Activated T-cell treated with anti-CD3 and anti-CD28 coated beads for 1 hour (primary cell): ENCODE results near the gene SHROOM3.

Experiments
- DNase-seq: peaks from one replicate; pipeline ENCODE4 v3.0.0-alpha.2; 2020; ENCODE audit warnings: low read depth

The SHROOM3 gene

DNA sequence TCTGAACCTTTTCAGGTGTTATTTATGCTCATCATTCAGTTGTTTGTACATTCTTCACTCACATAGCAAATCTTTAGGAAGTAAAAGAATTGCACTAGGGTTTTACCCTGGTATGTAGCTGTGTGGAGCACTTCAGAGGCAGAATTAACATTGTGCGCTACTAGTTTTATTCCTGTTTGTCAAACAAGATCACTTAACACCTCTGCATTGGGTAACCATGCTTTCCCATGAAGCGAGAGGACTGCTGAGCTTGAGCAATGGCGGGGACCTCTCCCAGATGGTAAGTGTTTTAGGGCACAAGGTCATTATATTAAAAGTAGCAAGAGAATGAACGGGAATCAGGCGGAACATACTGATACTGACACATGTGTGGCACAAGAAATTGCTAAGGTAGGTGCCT is 59.2 kb downstream of the SHROOM3 start:
- no peak for DNase-seq

DNA sequence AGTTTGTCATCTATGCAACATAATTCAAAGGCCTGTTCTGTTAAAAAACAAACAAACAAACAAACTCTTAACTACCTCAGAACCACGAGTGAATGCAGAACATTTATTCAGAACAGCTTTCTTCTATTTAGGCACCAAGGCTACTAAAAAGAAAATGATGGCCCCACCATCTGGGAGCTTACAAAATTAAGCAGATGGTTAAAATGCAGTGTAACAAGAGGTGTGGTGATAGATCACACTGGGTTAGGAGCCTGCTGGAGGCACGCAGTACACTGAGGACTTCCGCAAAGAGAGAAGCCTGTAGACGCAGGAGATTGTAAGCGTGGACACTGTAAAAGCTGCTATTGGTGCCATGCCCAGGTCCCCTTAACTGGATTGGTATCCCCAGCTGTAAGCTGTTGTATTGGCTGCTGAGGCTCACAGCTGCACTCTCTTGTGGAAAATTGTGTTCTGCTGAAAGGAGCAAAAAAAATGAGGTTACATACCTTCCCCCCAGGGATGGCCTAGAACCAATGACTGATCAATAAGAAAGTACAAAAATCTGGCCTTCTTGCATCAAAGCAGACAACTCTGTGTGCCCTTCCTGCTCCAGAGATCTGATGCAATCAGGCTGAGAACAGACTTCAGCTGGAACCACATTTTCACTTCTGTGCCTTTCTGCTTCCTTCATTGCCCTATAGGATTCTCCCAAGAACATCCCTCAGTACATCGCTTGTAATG is 60.0 kb downstream of the SHROOM3 start:
- DNase-seq, result no peak

DNA sequence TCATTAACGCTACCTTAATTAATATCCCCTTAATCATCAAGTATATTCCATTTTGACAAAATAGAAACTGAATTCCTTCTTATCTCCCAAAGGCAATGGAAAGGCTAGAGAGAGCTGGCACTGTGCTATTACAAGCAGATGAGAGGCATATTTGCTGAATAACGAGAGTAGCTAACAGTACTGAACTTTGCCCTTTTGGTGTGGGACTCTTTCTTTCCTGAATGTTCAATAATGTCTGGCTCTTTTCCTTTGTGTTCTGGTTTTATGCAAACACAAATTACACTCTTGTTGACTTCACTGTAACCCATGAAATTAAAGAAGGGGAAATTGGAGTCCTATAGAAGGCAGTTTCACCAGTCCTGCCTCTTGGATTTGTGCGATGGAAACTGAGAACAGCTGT is 63.5 kb downstream of the SHROOM3 start:
- DNase-seq, result no peak

DNA sequence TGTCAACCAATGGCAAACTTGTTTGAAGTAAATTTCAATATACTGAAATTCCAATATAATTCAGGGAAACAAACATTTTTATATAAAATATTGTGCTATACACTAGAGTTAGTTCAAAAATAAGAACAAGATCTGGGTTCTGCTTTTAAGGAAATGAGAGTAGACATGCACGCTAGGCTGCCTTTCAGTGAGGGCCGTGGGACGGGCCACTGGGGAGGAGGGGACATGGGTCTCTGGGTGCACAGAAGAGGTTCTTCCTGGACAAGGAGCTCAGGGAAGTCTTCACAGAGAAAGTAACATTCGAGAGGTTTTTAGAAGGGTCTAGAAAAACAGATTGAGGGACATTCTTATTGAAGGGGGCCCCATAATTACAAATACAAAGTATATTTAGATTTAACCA is 64.4 kb downstream of the SHROOM3 start:
- DNase-seq, result no peak

DNA sequence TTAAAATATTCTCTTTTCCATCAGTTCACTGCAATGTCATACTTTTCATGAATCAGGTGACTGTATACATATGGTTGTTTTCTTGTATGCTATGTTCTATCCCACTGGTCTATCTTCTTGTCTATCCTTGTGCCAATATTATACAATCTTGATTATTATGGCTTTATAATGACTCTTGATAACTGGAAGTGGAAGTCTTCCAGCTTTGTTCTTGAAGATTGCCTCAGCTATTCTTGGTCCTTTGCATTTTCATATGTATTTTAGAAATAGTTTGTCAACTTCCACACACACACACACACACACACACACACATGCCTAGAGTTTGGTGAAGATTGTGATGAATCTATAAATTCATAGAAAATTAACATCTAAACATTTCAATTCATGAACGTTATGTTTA is 67.9 kb downstream of the SHROOM3 start:
- no peak for DNase-seq

DNA sequence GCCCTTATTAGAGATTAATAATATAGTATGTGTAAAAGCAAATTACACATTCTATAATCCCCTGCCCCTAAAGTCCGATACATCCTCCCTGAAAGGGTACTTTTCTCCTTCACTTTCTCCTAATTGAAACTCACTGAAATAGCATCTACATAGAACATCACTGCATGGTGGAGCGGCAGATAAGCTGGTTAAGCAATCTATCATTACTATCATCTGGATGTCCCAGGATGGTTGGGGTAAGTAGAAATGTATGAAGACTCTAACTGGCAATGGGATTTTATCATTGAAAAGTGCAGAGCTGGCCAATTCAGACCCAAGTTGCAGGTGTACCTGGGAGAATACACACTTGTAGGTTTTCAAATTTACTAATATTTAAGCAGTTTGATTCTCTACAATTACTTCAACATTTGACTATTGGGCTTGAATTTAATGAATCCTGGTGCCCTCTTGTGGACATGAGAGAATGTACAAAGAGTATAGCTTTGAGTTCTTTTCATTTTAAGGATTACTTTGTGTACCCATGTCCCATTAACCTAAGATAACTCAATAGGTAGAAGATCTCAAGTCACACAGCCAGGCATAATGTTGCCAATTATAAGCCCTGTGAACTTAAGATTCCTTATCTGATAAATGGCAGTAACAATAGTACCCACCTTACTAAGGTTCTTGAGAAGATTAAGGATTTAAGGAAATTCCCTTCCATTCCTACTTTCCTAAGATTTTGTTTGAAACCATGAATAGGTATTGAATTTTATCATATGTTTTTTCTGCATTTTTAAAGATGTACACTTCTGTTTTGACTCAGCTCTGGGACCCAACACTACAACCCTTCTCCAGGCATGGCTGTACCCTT is 69.8 kb downstream of the SHROOM3 start:
- DNase-seq, result no peak

DNA sequence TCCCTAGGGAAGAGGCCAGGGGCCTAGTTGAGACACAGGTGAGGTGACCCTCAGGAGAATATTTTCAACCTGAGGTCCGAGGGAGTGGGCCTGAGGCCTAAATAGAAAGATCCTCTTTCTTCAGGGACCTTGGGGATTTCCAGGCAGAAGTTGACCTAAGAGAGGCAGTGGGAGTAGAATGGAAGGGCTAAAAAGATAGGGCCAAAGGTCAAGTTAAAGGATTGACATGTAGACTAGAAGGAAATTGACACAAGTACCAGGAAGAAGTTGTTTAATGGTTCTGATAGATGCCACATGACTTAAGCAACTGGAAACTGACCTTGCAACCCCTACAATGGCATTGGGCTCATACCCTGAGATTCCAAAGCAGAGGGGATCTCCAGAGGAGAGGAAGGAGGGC is 76.9 kb downstream of the SHROOM3 start:
- DNase-seq, result no peak

DNA sequence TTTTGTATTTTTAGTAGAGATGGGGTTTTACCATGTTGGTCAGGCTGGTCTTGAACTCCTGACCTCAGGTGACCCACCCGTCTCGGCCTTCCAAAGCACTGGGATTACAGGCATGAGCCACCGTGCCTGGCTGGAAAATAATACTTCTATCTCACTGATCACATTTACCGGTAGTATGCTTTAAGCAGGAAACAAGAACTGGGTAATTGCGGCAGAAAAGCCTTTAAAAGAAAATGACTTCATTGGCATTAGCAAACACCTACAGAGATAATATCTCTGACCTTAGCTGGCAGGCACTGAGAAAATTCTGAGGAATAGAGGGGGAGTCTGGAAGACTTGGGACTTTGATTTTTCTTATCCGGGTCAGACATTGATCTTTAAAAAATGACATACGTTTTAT is 78.5 kb downstream of the SHROOM3 start:
- DNase-seq, result no peak

DNA sequence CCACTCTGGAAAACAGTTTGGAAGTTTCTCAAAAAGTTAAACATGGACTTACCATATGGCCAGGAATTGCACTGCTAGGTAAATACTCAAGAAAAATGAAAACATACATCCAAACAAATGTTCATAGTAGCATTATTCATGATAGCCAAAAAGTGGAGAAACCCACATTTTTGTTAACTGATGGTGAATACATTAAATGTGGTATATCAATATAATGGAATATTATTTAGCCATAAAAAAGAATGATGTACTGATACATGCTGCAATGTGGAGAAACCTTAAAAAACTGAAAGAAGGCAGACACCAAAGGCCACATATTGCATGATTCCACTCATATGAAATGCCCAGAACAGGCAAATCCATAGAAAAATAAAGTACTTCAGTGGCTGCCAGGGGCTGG is 79.1 kb downstream of the SHROOM3 start:
- no peak for DNase-seq

DNA sequence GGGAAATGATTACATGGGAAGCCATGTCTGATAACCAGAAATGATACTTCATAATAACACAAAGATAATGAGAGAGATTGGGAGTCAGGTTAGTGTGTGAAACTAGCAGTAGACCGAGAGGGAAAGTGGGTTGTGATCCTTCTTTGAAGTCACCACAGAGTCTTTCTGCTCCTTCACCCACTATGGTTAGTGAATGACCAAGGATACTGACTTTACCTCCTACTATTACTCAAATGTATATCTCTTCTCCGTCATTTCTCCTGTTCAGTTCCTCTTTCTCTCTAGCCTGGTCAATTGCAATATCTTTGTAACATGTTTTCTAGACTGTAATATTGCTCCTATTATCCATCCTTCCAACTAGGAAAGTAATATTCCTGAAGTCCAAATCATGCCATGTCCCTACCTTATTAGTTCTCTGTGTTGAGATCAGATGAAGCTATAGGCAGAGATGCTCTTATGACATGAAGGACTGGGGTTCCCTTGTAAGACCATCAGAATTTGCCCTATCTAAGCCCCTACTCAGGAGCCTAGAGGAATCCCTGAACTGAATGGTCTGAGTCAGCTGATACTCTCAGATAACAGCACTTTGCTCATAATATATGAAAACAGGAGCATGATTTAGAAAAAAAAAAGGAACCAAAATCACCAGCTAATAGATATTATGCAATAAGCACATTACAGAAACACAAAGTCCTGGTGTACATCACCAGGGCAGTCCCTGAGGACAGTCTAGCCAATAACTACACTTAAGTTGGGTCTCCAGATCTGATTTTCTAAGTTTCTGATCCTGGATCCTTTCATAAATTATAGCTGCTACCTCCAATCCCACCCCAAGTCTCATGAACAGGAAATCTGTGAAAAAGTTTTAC is 81.2 kb downstream of the SHROOM3 start:
- no peak for DNase-seq

DNA sequence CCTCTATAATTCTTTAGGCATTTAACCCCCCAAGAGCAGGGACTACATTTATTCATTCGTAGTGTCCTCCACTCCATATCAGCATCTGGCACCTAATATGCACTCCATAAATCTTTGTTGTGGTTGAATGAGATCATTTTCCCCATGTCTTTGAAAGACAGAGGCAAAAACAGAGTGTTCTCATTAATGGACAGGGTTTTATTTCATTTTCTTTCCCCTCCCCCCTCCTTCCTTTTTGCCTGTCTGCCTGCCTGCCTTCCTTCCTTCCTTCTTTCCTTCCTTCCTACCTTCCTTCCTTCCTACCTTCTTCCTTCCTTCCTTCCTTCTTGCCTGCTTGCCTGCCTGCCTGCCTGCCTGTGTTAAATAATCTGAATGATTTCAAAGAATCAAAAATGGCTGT is 83.2 kb downstream of the SHROOM3 start:
- DNase-seq, result no peak

DNA sequence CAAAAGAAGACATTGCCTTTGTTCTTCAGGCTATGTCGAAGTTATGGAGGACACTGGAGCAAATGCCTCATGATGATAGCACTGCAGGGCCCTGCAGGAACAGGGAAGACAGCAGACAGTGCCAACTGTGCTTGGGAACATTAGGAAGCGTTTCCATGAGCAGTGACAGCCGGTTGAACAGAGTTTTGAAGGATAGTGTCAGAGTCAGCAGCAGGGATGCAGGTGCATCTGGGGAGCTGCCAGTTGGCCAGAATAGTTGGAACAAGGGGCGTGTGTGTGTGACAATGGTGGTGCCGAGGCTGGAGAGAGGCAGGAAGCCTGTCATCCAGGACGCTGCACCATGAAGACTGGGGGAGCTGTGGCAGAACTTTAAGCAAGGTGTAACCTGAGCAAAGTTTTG is 88.6 kb downstream of the SHROOM3 start:
- DNase-seq, result no peak

DNA sequence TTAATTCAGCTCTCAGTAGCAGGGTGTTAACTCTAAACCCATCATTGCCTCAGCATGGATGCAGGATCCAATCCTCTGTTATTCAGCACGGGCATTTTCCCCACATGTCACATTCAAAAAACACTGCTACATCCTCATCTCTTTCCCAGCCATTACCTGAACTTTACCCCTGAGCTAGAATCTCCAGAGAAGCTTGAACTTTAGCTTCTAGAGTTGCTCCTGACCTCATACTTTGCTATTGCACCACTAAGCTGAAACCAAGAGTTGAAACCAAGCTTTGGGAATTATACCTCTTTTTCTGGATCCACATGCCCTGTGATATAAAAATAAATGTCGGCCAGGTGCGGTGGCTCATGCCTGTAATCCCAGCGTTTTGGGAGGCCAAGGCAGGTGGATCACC is 90.7 kb downstream of the SHROOM3 start:
- DNase-seq, result no peak

DNA sequence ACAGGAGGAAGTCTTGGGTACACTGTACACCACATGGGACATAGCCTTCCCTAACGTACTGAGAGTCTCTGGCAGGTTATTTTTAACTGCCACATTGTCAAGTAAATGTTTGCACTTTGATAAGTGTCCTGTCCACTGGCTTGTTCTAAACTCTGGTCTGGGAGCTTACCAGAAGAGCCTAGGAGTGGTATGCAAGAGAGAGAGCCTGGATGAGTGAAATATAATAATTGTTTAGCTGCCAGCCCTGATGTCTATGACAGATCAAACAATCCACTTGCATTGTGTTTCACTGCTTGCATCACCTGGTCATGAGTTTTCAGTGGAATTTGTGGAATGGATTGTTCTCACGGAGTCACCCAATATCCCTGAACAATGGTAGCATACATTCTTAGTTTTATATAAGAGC is 91.6 kb downstream of the SHROOM3 start:
- DNase-seq, result no peak

DNA sequence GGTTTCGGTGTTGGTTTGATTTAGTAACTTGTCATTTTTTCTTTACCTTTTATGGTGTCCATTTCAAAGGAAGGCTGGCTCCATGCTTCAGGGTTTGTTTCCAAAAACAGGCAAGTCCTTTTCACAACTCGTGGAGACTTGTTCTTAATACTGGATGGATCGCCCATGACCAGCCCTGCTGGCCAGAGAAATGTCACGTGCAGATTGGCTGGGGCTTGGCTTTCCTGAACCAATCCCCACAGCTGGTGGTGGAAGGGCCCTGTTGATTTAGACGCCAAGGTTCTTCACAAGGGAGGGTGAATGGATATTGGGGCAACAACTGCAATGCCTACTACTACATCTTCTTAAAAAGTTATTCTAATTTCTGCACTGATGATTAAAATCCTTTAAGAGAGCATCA is 92.6 kb downstream of the SHROOM3 start:
- no peak for DNase-seq

DNA sequence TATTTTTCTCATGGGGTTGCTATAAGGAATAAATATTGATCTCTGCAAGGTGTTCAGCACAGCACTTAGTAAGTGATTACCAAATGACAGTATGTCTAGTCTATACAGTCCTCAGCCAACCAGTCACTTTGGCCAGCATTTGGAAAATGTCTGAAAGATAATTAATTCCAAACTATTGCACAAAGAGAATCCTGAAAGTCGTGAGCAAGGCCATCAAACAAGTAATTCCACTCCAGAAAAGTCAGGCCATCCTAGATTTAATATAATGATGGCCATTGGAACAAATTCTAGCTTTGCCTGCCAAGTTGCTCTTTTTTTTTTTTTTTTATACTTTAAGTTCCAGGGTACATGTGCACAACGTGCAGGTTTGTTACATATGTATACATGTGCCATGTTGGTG is 96.6 kb downstream of the SHROOM3 start:
- no peak for DNase-seq

DNA sequence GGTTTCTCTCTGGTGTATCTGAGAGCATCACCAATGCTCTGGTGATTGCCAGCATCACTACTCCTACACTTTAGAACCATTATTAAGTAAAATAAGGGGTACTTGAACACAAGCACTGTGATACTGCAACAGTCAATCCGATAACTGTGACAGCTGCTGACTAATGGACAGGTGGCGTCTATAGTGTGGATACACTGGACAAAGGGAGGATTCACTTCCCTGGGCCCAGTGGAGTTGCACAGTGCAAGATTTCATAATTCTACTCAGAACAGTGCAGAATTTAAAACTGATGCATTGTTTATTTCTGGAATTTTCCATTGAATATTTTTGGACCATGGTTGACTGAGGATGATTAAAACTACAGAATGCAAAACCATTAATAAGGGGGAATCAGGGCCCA is 97.8 kb downstream of the SHROOM3 start:
- no peak for DNase-seq

DNA sequence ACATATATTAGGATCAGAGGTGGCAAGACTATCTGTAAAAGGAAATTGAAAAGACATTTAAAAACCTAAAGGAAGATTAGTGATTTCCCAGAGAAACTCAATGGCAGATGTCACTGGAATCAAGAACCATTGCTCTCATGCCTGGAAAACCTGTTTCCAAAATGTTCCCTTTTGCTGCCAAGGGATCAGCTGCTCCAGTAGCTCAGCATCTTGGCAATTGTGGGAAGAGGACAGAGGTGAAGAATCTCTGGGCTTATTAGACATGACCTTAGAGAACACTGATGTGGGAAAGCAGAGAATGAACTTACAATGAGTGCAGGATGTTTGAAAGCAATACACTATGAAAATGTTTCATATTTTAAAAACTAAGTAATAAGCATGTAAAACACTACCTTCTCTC is 98.3 kb downstream of the SHROOM3 start:
- DNase-seq, result no peak

DNA sequence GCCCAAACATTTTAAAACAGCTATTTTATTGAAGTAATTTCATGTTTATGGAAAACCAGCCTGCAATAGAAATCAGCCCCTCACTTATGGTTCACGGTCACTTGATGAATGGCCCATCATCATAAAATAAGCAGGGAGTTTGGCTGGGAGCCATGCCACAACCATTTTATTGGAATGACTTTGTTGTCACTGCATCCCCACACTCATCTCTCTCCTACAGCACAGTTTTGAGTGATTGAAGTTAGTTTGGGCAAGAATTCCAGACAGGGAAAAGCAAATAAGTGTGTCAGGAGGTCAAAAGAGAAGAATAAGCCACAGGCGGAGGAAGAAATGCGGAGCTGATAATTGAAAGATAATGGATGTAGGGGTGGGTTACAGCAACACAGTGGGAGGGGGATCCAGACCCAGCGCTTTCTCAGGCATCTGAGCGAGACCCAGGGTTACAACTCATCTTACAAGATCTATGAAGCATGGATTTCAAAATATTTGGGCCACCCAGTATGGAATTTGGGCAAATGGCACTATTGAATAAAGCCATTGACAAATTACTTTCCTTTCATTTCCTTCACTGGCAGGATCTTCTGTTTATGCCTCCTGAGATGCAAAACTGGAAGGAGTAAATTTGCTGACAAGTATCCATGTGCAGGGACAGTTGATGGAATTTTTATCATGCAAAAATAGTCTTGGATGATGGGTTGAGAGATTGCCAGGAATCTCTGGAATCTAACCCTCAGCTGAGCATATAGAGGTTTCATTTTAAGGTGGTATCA is 100.8 kb downstream of the SHROOM3 start:
- DNase-seq, result no peak

DNA sequence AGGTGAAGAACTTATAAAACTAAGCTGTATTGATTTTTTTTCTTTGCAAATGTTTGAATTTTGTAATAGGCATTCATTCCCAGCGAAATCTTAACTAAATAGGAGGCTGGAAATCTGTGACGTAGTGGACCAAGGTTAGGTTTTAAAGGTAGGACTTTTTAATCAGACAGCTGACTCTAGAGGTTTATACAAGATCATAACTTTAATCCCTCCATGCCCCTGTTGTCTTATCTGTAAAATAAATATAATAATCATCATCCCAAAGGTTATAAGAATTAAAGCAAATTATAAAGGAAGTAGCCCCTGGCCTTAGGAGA is 101.3 kb downstream of the SHROOM3 start:
- DNase-seq, result no peak

DNA sequence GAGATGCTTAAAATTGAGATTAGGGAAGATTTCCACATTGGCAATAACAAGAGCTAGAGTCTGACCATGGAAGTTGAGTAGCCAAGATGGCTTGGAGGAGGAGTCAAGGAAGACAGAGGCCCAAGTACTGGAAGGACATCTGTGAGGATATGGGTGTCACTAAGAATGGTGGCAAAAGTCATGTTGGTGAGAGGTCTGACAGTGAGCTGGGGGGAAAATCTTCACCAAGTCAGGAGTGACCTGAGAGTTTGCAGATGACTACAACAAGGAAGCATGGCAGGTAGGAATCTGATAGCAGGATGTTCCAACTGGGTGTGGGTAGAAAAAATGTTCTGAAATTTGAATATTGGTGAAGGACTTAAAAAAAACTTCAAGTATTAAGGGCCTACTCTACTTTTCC is 103.3 kb downstream of the SHROOM3 start:
- DNase-seq, result no peak

DNA sequence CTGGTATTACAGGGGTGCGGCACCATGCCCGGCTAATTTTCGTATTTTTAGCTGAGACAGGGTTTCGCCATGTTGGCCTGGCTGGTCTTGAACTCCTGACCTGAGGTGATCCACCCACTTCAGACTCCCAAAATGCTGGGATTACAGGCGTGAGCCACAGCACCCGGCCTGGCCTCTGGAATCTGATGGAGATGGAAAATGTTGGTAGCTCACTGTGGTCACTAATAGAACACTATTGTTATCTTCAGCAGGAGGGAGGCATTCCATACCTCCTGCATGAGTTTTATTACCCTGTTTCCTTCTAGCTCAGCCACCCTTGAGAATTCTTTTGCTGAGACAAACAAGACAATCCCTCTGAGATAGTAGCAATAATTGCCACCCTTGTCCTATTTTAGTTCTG is 105.0 kb downstream of the SHROOM3 start:
- no peak for DNase-seq
